Activated T-helper 2 cell treated with anti-CD3 and anti-CD28 coated beads, Interferon-gamma antibody, Interleukin-2, Interleukin-4, amounts not matched to agents 10 μg/mL and 5 μg/mL and 100 μg/mL, durations not matched to agents 14 hours and 24 hours and 36 hours (primary cell): Measurements from ENCODE around the gene USP40. TPM values are rescaled to one million over a fixed set of nuclear protein-coding genes. Genes with fewer than 3 reads are reported as not detected.

Source experiments
- DNase-seq: peaks from one replicate; pipeline ENCODE4 v3.0.0; 2021; ENCODE audit warnings: low spot score
- H3K27ac Mint-ChIP-seq: one replicate; pipeline ENCODE4 v1.8.0; 2021; ENCODE audit warnings: mixed read lengths
- H3K27me3 Mint-ChIP-seq: one replicate; pipeline ENCODE4 v1.8.0; 2021; ENCODE audit warnings: low read depth, mixed read lengths
- H3K36me3 Mint-ChIP-seq: one replicate; pipeline ENCODE4 v1.8.0; 2021; ENCODE audit warnings: low read depth, mixed read lengths
- H3K4me1 Mint-ChIP-seq: one replicate; pipeline ENCODE4 v1.8.0; 2021; ENCODE audit warnings: low read depth, mixed read lengths
- H3K4me3 Mint-ChIP-seq: one replicate; pipeline ENCODE4 v1.8.0; 2021; ENCODE audit warnings: low read depth, mild to moderate bottlenecking, moderate library complexity, mixed read lengths
- H3K9me3 Mint-ChIP-seq: one replicate; pipeline ENCODE4 v1.8.0; 2021; ENCODE audit warnings: mixed read lengths
- intact Hi-C: fragments of 100-400 bp; cut with micrococcal nuclease; formaldehyde crosslinking; loops from one replicate; pipeline ENCODE4 v1.15.1; 2023
- total RNA-seq: library from RNA; stranded (reverse); gene quantifications from 2 replicates; pipeline ENCODE4 v1.2.3, GENCODE V29; 2022

USP40 gene
- total RNA-seq, 1 donor from 2014 or later, result 9.5 TPM

DNA sequence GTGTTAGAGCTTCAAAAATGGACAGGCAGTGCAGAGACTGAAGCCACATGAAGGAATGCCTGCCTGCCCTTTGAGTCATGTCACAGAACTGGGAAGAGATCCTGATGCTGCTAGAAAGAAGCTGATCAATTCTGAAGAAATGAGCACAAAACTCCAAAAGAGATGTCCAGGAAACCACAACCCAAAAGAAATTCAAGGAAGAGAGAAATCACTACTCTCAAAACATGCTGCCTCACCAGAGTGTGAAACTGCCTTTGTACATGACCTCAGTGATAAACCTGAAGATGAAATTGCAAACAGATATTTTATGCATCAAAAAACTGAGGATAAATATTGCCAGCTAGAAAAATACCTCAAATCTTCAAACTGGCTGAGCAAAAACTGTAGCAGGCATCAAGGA is 20.5 kb downstream of the USP40 start:
- Mint-ChIP-seq H3K27ac (no peak overlapping the region), H3K9me3 (no peaks in the 10 kb centered on the region), H3K4me1 (peaks cover 9% of the 10 kb centered on the region), H3K27me3 (no peaks in the 10 kb centered on the region), H3K36me3 (peaks cover 2% of the 10 kb centered on the region), H3K4me3 (no peak overlapping the region)
- intact Hi-C loops, result no loop called here
- no peak for DNase-seq

DNA sequence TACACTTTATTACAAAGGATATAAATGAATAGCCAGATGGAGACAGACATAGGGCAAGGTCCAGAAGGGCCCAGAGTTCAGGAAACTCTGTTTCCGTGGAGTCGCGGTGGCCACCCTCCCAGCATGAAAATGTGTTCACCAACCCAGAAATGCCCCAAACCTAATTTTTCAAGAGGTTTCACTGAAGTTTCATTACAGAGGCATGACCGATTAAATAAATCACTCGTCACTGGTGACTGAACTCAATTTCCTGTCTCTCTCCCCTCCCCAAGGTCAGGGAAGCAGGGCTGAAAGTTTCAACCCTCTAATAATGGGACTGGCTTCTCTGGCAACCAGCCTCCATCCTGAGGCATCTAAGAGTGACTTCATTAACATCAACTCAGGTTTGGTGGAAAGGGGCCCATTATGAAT is 22.4 kb downstream of the USP40 start:
- Mint-ChIP-seq H3K36me3 (no peaks in the 10 kb centered on the region), H3K9me3 (no peaks in the 10 kb centered on the region), H3K27ac (no peak overlapping the region), H3K4me3 (no peak overlapping the region), H3K27me3 (no peaks in the 10 kb centered on the region), H3K4me1 (peaks cover 9% of the 10 kb centered on the region)
- intact Hi-C loops, result no loop called here
- no peak for DNase-seq

DNA sequence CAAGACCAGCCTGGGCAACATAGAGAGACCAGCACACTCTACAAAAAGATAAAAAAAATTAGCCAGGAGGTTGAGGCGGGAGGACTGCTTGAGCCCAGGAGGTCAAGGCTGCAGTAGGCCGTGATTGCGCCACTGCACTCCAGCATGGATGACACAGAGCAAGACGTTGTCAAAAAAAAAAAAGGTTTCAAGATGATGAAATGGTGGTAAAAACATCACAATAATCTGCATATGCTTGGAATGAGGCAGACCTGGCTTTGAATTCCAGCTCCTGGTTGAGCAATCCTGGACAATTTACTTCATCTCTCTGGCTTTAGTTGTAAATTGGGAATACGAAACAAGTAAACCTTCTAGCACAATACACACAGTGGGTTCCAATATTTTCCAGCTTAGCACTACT is 24.1 kb downstream of the USP40 start:
- no peak overlapping the region for H3K27ac Mint-ChIP-seq
- DNase-seq, result no peak
- intact Hi-C loops, result no loop called here
- H3K4me1 Mint-ChIP-seq, result peaks cover 9% of the 10 kb centered on the region
- no peaks in the 10 kb centered on the region for H3K27me3 Mint-ChIP-seq
- no peaks in the 10 kb centered on the region for H3K9me3 Mint-ChIP-seq
- H3K4me3 Mint-ChIP-seq, result no peak overlapping the region
- H3K36me3 Mint-ChIP-seq, result no peaks in the 10 kb centered on the region

DNA sequence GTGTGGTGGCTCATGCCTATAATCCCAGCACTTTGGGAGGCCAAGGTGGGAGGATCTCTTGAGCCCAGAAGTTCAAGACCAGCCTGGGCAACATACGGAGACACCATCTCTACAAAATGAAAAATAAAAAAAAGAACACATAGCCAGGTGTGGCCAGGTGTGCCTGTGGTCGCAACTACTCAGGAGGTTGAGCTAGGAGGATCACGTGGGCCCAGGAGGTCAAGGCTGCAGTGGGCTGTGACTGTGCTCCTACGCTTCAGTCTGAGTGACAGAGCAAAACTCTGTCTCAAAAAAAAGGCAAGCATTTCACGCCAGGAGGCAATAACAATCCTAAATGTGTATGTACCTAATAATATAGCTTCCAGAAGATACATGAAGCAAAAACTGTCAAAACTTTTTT is 27.8 kb downstream of the USP40 start:
- Mint-ChIP-seq H3K27ac (no peak overlapping the region), H3K36me3 (no peaks in the 10 kb centered on the region), H3K4me3 (no peak overlapping the region), H3K4me1 (no peaks in the 10 kb centered on the region), H3K27me3 (no peaks in the 10 kb centered on the region), H3K9me3 (no peaks in the 10 kb centered on the region)
- intact Hi-C loops, result no loop called here
- no peak for DNase-seq

DNA sequence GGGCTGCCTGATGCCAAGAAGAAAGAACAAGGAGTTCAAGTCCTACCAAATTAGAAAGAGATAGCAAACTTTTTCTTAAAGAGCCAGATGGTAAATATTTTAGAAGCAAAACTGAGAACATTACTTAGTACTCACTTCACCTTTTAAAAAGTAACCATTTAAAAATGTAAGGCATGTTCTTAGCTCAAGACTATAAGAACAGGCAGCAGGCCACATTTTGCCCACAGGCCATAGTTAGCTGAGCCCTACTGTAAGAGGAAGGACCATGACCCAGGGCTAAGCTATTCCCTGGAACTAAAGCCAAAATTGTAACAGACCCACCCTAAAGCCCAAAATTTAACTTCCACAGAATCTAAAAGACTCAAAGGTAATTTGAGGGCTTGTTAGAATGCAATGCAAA is 31.3 kb downstream of the USP40 start:
- DNase-seq, result no peak
- Mint-ChIP-seq H3K27ac (no peak overlapping the region), H3K36me3 (no peaks in the 10 kb centered on the region), H3K27me3 (no peaks in the 10 kb centered on the region), H3K4me3 (no peak overlapping the region), H3K4me1 (no peaks in the 10 kb centered on the region), H3K9me3 (no peaks in the 10 kb centered on the region)
- intact Hi-C loops, result no loop called here

DNA sequence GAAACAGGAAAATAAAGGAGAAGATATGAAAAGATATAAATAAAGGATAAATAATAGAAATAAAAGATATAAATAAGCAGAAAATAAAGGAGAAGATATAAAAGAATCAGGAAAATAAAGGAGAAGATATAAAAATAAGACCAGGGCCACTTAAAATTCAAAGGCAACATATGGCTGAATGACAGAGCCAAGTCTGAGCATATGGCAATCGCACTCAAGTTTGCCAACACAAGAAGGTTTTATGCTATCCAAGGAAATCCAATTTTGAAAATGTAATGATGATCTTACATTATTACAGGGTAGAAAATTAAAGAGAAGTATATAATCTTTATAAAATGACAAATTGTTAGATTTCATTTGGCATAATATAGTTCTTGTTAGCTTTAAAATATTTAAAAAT is 33.6 kb downstream of the USP40 start:
- intact Hi-C loops, result no loop called here
- no peak overlapping the region for H3K4me3 Mint-ChIP-seq
- no peaks in the 10 kb centered on the region for H3K27me3 Mint-ChIP-seq
- no peaks in the 10 kb centered on the region for H3K4me1 Mint-ChIP-seq
- no peak for DNase-seq
- peaks cover 3% of the 10 kb centered on the region for H3K36me3 Mint-ChIP-seq
- no peak overlapping the region for H3K27ac Mint-ChIP-seq
- H3K9me3 Mint-ChIP-seq, result no peaks in the 10 kb centered on the region

DNA sequence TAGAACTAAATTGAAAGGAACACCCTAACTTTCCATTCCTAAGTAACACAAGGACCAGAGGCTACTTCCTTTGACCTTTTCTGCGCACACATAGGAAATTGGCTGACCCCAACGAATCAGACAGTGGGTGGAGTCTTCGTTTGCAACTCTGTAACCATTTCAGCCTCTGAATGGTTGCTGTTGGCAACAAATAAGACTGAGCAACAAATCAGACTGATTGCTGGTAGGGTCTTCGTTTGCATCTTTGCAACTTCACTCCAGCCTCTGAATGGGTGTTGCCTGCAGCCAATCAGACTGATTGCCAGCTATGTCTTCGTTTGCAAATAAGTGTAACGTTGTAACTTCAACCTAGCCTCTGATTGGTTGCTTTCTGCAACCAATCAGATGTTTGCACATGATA is 34.6 kb downstream of the USP40 start:
- H3K27me3 Mint-ChIP-seq, result no peaks in the 10 kb centered on the region
- H3K9me3 Mint-ChIP-seq, result no peaks in the 10 kb centered on the region
- no peak overlapping the region for H3K4me3 Mint-ChIP-seq
- no peak overlapping the region for H3K27ac Mint-ChIP-seq
- H3K4me1 Mint-ChIP-seq, result no peaks in the 10 kb centered on the region
- no peak for DNase-seq
- peaks cover 3% of the 10 kb centered on the region for H3K36me3 Mint-ChIP-seq
- intact Hi-C loops, result no loop called here

DNA sequence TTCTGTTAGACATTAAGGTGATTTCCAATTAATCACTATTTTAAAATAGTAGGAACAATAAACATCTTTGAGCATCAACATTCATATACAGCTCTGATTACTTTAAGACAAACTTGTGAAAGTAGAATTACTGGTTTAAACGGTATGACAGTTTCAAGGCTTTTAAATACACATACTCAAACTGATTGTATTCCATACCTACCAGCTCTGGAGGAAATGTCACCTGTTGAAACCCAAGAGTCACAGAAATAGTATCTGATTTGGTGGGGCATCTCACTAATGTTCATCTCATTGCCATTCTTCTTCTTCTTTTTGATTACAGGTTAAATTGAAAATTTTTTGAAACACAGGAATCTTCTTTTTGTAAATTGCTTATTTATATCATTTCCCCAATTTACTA is 36.2 kb downstream of the USP40 start:
- no peak for DNase-seq
- Mint-ChIP-seq H3K27ac (no peak overlapping the region), H3K4me3 (no peak overlapping the region), H3K4me1 (no peaks in the 10 kb centered on the region), H3K36me3 (peaks cover 3% of the 10 kb centered on the region), H3K9me3 (no peaks in the 10 kb centered on the region), H3K27me3 (no peaks in the 10 kb centered on the region)
- intact Hi-C loops, result no loop called here

DNA sequence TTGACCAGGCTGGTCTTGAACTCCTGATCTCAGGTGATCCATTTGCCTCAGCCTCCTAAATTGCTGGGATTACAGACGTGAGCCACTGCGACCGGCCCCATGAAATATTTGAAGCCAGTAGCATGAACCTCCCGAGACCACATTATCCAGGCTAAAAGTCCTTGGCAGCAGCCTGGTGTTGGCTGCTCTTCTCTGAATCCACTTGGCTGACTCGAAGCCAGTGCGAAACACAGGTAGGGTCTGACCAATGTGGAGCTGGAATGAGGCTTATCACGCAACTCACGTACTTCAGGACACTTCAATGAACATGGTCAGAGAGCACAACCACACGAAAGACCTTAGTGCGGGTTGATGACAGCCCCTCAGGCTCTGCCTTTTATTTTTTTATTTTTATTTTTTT is 38.4 kb downstream of the USP40 start:
- H3K27ac Mint-ChIP-seq, result no peak overlapping the region
- no peak overlapping the region for H3K4me3 Mint-ChIP-seq
- peaks cover 3% of the 10 kb centered on the region for H3K36me3 Mint-ChIP-seq
- intact Hi-C loops, result no loop called here
- DNase-seq, result no peak
- no peaks in the 10 kb centered on the region for H3K9me3 Mint-ChIP-seq
- no peaks in the 10 kb centered on the region for H3K4me1 Mint-ChIP-seq
- no peaks in the 10 kb centered on the region for H3K27me3 Mint-ChIP-seq

DNA sequence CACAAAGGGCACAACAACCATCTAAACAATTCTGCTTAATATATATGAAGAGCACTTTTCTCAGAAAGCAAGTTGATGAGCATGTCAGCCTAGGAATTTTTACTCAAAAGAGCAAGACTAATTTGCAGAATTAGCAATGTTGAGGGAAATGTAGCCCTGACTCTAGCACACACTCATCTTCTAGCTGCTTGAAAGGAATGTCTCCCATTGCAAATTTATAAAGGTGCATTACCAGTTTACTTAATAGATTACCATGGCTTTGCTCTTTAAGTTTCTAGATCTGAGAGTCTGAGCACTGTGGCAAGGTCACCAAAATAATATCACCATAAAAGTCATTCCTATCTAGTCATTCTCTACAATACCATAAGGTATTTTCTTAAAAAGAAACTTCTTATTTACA is 40.8 kb downstream of the USP40 start:
- Mint-ChIP-seq H3K27ac (no peak overlapping the region), H3K27me3 (no peaks in the 10 kb centered on the region), H3K4me3 (no peak overlapping the region), H3K36me3 (peaks cover 3% of the 10 kb centered on the region), H3K9me3 (no peaks in the 10 kb centered on the region), H3K4me1 (no peaks in the 10 kb centered on the region)
- DNase-seq, result no peak
- intact Hi-C loops, result no loop called here

DNA sequence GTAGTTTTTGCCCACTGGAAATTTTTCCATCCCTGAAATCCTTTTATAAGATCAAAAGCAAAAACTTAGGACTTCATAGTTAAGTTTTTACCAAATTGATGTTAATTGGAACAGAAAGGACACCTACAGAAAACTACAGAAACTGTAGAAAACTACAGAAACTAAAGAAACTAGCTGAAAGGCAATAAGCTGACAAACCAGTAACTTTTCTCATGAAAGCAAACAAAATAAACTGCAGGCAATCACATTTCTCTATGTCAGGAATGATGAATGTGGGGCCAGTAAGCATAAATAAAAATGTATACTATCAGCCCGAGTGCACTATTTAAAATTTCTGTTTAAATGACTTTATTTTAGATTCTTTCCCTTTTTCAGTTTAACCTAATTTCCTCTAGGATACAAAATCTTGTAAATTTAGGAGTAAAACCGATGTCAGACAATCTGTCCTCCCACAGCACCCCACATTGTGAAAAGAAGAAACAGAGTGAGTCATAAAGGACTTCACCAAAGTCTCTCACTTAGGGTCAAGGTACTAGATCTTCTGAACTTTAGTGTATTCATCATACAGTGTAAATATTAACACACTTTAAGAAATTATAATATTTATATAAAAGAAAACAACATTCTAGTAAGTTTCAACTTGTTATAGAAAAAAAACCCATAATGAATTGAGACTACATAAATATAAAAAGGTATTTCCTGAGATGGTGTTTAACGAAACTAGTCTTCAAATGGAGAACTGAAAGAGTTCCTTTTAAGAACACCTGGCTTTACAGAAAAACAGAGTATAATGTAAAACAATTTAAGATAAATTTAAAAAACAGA is 46.6 kb downstream of the USP40 start:
- peaks cover 3% of the 10 kb centered on the region for H3K36me3 Mint-ChIP-seq
- intact Hi-C loops, result no loop called here
- H3K27me3 Mint-ChIP-seq, result no peaks in the 10 kb centered on the region
- no peak overlapping the region for H3K4me3 Mint-ChIP-seq
- no peak for DNase-seq
- H3K9me3 Mint-ChIP-seq, result no peaks in the 10 kb centered on the region
- H3K27ac Mint-ChIP-seq, result no peak overlapping the region
- peaks cover 5% of the 10 kb centered on the region for H3K4me1 Mint-ChIP-seq

DNA sequence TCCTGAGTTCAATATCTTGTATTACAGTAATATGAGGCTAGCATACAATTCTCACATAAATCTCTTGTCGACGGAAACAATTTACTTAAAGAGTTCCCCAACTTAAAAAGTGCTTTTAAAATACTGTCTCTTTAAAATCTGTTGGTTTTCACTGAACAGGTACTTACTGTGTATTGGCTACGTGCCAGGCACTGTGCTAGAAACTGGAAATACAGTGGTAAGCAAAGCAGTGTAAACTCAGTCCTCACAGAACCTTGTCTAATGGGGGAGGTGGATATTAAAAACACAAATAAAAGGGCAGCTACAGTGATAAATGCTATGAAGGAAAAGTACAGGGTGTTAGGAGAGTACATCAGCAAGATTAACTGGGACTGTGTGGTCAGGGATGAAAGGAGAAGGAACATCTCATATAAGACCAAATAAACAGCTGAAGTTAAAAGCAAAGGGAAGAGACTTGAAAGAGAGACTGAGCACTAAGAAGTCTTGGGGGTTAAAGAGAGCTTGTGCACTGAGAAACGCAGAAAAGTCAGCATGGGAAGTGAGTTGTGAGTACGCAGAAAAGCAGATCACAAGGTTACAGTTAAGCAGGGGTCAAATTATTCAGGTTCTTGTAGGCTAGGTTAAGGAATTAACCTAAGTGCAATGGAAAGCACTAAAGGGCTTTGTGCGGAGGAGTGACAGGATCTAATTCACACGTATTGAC is 52.5 kb downstream of the USP40 start:
- Mint-ChIP-seq H3K4me1 (no peaks in the 10 kb centered on the region), H3K9me3 (no peaks in the 10 kb centered on the region), H3K4me3 (no peak overlapping the region), H3K36me3 (peaks cover 3% of the 10 kb centered on the region), H3K27me3 (no peaks in the 10 kb centered on the region), H3K27ac (no peak overlapping the region)
- intact Hi-C loops, result no loop called here
- no peak for DNase-seq

DNA sequence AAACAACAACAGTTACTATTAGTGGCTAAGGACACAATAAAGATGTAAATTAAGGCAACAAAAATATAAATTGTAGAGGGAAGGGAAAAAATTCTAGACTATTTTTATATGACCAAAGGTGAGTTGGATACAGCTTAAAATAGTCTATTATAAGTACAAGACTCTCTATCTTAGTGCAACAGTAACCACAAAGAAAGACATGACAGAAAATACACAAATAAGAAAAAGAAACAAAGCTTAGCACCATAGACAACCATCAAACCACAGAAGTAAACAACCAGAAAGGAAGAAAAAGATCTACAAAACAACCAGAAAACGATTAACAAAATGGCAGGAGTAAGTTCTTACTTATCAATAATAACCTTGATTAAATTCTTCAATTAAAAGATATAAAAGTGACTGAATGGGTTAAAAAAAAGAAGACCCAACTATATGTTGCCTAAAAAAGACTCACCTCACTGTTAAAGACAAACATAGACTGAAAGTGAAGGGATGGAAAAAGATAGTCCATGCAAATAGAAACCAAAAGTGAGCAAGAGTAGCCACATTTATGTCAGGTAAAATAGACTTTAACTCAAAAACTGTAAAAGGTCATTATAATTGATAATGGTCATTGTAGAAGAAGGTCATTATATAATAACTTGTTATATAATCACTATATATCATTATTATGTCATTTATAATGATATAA is 62.5 kb downstream of the USP40 start:
- peak overlapping the region; percentile 10 for H3K27ac Mint-ChIP-seq

More for the DNA sequence above, 62.5 kb downstream of the USP40 start:
- no peak overlapping the region for H3K4me3 Mint-ChIP-seq
- no peak for DNase-seq
- H3K9me3 Mint-ChIP-seq, result peaks cover 35% of the 10 kb centered on the region
- peaks cover 20% of the 10 kb centered on the region for H3K4me1 Mint-ChIP-seq
- intact Hi-C loops, result no loop called here
- H3K27me3 Mint-ChIP-seq, result no peaks in the 10 kb centered on the region
- peaks cover 34% of the 10 kb centered on the region for H3K36me3 Mint-ChIP-seq
